HepG2 (cell line): ENCODE measurements around the gene UNKL. TPM values are rescaled to one million over a fixed set of nuclear protein-coding genes. Genes with fewer than 3 reads are reported as not detected.

Experiments
- CSRNP2 ChIP-seq: sonication (generic); formaldehyde crosslinking; conservative IDR thresholded peaks from 2 replicates; pipeline ENCODE4 v1.8.0; 2022; ENCODE audit warnings: low read depth, missing genetic modification reagents
- DMTF1 ChIP-seq: sonication (generic); formaldehyde crosslinking; IDR thresholded peaks from 2 replicates; pipeline ENCODE4 v1.4.0; 2020; ENCODE audit warnings: mild to moderate bottlenecking, missing genetic modification reagents
- GATAD2A ChIP-seq: IDR thresholded peaks from 2 replicates; pipeline ENCODE4 v1.6.1; 2016
- HOXA7 ChIP-seq: sonication (generic); formaldehyde crosslinking; IDR thresholded peaks from 2 replicates; pipeline ENCODE4 v1.8.1; 2022; ENCODE audit warnings: mild to moderate bottlenecking, missing genetic modification reagents, moderate library complexity
- NFATC3 ChIP-seq: sonication (generic); formaldehyde crosslinking; IDR thresholded peaks from 2 replicates; pipeline ENCODE4 v1.5.1; 2020; ENCODE audit warnings: mild to moderate bottlenecking, missing genetic modification reagents
- NR2F2 ChIP-seq: IDR thresholded peaks from 2 replicates; pipeline ENCODE4 v1.6.1; 2012; ENCODE audit warnings: low read depth, inconsistent platforms, borderline replicate concordance
- SRSF9 ChIP-seq: fragments of 200-400 bp; formaldehyde crosslinking; IDR thresholded peaks from 2 replicates; pipeline ENCODE4 v1.6.1; 2018; ENCODE audit warnings: borderline replicate concordance, mild to moderate bottlenecking, low read depth, low read length; ENCODE audit not compliant: insufficient read depth, poor library complexity, severe bottlenecking
- ZBTB33 ChIP-seq: sonication (generic); formaldehyde crosslinking; IDR thresholded peaks from 2 replicates; pipeline ENCODE4 v1.4.0; 2020; ENCODE audit warnings: missing genetic modification reagents
- ZFYVE20 ChIP-seq: sonication (generic); formaldehyde crosslinking; IDR thresholded peaks from 2 replicates; pipeline ENCODE4 v1.8.0; 2023; ENCODE audit warnings: low read depth, mild to moderate bottlenecking, moderate library complexity, missing genetic modification reagents, borderline replicate concordance
- ZNF318 ChIP-seq: sonication (generic); formaldehyde crosslinking; IDR thresholded peaks from 2 replicates; pipeline ENCODE4 v1.4.0; 2020; ENCODE audit warnings: mild to moderate bottlenecking, missing genetic modification reagents
- ZNF775 ChIP-seq: sonication (generic); formaldehyde crosslinking; IDR thresholded peaks from 2 replicates; pipeline ENCODE4 v1.4.0; 2020; ENCODE audit warnings: missing genetic modification reagents, mild to moderate bottlenecking, moderate library complexity, borderline replicate concordance
- polyA plus RNA-seq, 8 experiments: library from polyadenylated mRNA; depleted of rRNA in 3 of 8; stranded (reverse) in 7 of 8; unstranded in 1 of 8; fragments of >200 nt; fragmentation: Illumina TruSeq in 4 of 8; extraction: Trizol in 4 of 8; gene quantifications; 2 replicates each; pipeline versions ENCODE4 v1.2.1 to v1.2.3, GENCODE V29; 2011 to 2016; ENCODE audit warnings: low read depth in 4 of 8, missing spikeins in 1 of 8, mixed read lengths in 1 of 8; ENCODE audit not compliant: insufficient read depth in 1 of 8
- total RNA-seq, 5 experiments: library from RNA; depleted of rRNA; stranded (reverse); fragments of >200 nt; fragmentation: Illumina TruSeq; extraction: Trizol; gene quantifications; 2 replicates each; pipeline ENCODE4 v1.2.3, GENCODE V29; 2016; ENCODE audit warnings: low read depth in 1 of 5

UNKL gene
- total and polyA plus RNA-seq, 2 of the 13 experiments (the other 11 are each of a cell fraction or from before 2014, with no cell fraction given) = 10.4 to 17.6 TPM

- TF ChIP-seq ZNF318 (CRISPR knock-in tag) = no peak
- no peak for TF ChIP-seq NFATC3
- TF ChIP-seq DMTF1 (CRISPR knock-in tag) = no peak
- TF ChIP-seq ZBTB33 (CRISPR knock-in tag) = no peak
- TF ChIP-seq GATAD2A (CRISPR knock-in tag) = no peak
- TF ChIP-seq SRSF9 = no peak
- TF ChIP-seq CSRNP2 (CRISPR knock-in tag) = no peak
- TF ChIP-seq HOXA7 (CRISPR knock-in tag) = no peak
- TF ChIP-seq ZNF775 (CRISPR knock-in tag) = no peak
- no peak for TF ChIP-seq ZFYVE20 (CRISPR knock-in tag)
- no peak for TF ChIP-seq NR2F2
These were observed 82.5 kb downstream of the UNKL start (continued) for GRCh38 chr16:1331712-1332617.
